Fibroblast of lung (primary cell): Measurements from ENCODE around the gene PRR23E. TPM values are rescaled to one million over a fixed set of nuclear protein-coding genes. Genes with fewer than 3 reads are reported as not detected.

ENCODE experiments used
- DNase-seq, 2 donors: peaks; one replicate each; pipeline versions ENCODE4 v3.0.0 to v3.0.0-alpha.2; 2010; ENCODE audit warnings: low read depth in 2 of 2
- H2AFZ ChIP-seq: 2 replicates; pipeline ENCODE4 v1.5.1; 2012; ENCODE audit warnings: low read length, control low read depth, inconsistent platforms
- H3K27ac ChIP-seq: 2 replicates; pipeline ENCODE4 v1.5.1; 2011; ENCODE audit warnings: low read length, control low read depth; ENCODE audit not compliant: insufficient read depth
- H3K27me3 ChIP-seq: 2 replicates; pipeline ENCODE4 v1.5.1; 2011; ENCODE audit warnings: mild to moderate bottlenecking, low read length; ENCODE audit not compliant: control insufficient read depth, insufficient read depth
- H3K36me3 ChIP-seq: 2 replicates; pipeline ENCODE4 v1.5.1; 2011; ENCODE audit warnings: low read length; ENCODE audit not compliant: control insufficient read depth, insufficient read depth
- H3K4me1 ChIP-seq: 2 replicates; pipeline ENCODE4 v1.5.1; 2011; ENCODE audit warnings: low read length; ENCODE audit not compliant: control insufficient read depth, insufficient read depth; ENCODE audit errors: extremely low read depth
- H3K4me2 ChIP-seq: 2 replicates; pipeline ENCODE4 v1.5.1; 2011; ENCODE audit warnings: low read length, control low read depth; ENCODE audit not compliant: insufficient read depth; ENCODE audit errors: extremely low read depth
- H3K4me3 ChIP-seq, 4 experiments: fragments of 200-600 bp in 1 of 4; sonication (generic) in 1 of 4; replicated peaks in 1 of 4; 2 replicates each; pipeline ENCODE4 v1.5.1; 2011 to 2016; ENCODE audit warnings: low read length in 4 of 4, low read depth in 3 of 4, mild to moderate bottlenecking in 3 of 4, control low read depth in 2 of 4, inconsistent platforms in 1 of 4, mixed read lengths in 1 of 4; ENCODE audit not compliant: insufficient read depth in 1 of 4; ENCODE audit errors: control extremely low read depth in 1 of 4
- H3K79me2 ChIP-seq: 2 replicates; pipeline ENCODE4 v1.5.1; 2012; ENCODE audit warnings: mild to moderate bottlenecking, low read length, inconsistent platforms; ENCODE audit not compliant: control insufficient read depth, insufficient read depth
- H3K9ac ChIP-seq: 2 replicates; pipeline ENCODE4 v1.5.1; 2011; ENCODE audit warnings: mild to moderate bottlenecking, low read length, control low read depth; ENCODE audit not compliant: insufficient read depth
- H3K9me3 ChIP-seq: 2 replicates; pipeline ENCODE4 v1.5.1; 2012; ENCODE audit warnings: low read depth, low read length; ENCODE audit not compliant: control insufficient read depth, insufficient read depth
- H4K20me1 ChIP-seq: 2 replicates; pipeline ENCODE4 v1.5.1; 2011; ENCODE audit warnings: low read length; ENCODE audit not compliant: control insufficient read depth, insufficient read depth; ENCODE audit errors: extremely low read depth
- CTCF ChIP-seq, 2 donors: IDR thresholded peaks in 1 of 2; conservative IDR thresholded peaks in 1 of 2; 1 replicate in 1 of 2; 2 replicates in 1 of 2; pipeline ENCODE4 v1.5.1; 2011 to 2012; ENCODE audit warnings: low read length in 2 of 2, control low read depth in 1 of 2, inconsistent platforms in 1 of 2, low read depth in 1 of 2, mild to moderate bottlenecking in 1 of 2
- EZH2 ChIP-seq: IDR thresholded peaks from 2 replicates; pipeline ENCODE4 v1.5.1; 2012; ENCODE audit warnings: low read length, control low read depth, mild to moderate bottlenecking; ENCODE audit errors: missing control alignments
- polyA plus RNA-seq, 2 donors: library from polyadenylated mRNA; depleted of rRNA in 1 of 2; stranded (reverse) in 1 of 2; unstranded in 1 of 2; fragments of >200 nt; gene quantifications; 2 replicates each; pipeline ENCODE4 v1.2.1, GENCODE V29; 2011 to 2012; ENCODE audit warnings: missing spikeins in 1 of 2
- total RNA-seq: library from RNA; depleted of rRNA; stranded (reverse); fragments of >200 nt; gene quantifications from 2 replicates; pipeline ENCODE4 v1.2.1, GENCODE V29; 2014

The PRR23E gene
- total and polyA plus RNA-seq, 2 donors (not counting 1 experiment from before 2014, with no cell fraction given) = not detected

- Histone ChIP-seq H3K9me3 (no peaks in the 10 kb centered on the region), H3K4me1 (no peaks in the 10 kb centered on the region), H3K9ac (no peak overlapping the region), H3K4me2 (no peak overlapping the region), H2AFZ (no peak overlapping the region), H3K27me3 (no peaks in the 10 kb centered on the region), H3K79me2 (no peaks in the 10 kb centered on the region), H3K27ac (no peak overlapping the region), H4K20me1 (no peaks in the 10 kb centered on the region), H3K4me3 (no peak overlapping the region), H3K36me3 (no peaks in the 10 kb centered on the region)
- no peak for TF ChIP-seq EZH2
- TF ChIP-seq CTCF (conservative IDR thresholded peaks at IDR 0.05 in 1 of 2, IDR thresholded peaks at IDR 0.05 in 1 of 2; ENCODE audit: low read depth in 1 of 2, low read length in 2 of 2) = no peak
- no peak for DNase-seq
Measured at GRCh38 chr3:127222664-127223063, 29.7 kb downstream of the PRR23E start.

- Histone ChIP-seq H3K4me3 (no peak overlapping the region), H3K4me2 (no peak overlapping the region), H3K9me3 (no peaks in the 10 kb centered on the region), H2AFZ (no peak overlapping the region), H3K27ac (no peak overlapping the region), H4K20me1 (no peaks in the 10 kb centered on the region), H3K27me3 (no peaks in the 10 kb centered on the region), H3K36me3 (no peaks in the 10 kb centered on the region), H3K9ac (no peak overlapping the region), H3K4me1 (no peaks in the 10 kb centered on the region), H3K79me2 (no peaks in the 10 kb centered on the region)
- DNase-seq = no peak
- no peak for TF ChIP-seq EZH2
- TF ChIP-seq CTCF (conservative IDR thresholded peaks at IDR 0.05 in 1 of 2, IDR thresholded peaks at IDR 0.05 in 1 of 2; ENCODE audit: low read depth in 1 of 2, low read length in 2 of 2) = no peak
Measured at GRCh38 chr3:127224118-127224517, 31.2 kb downstream of the PRR23E start.

GRCh38 chr3:127226457-127226856 lies 33.5 kb downstream of the PRR23E start:
- DNase-seq = no peak
- Histone ChIP-seq H3K9ac (no peak overlapping the region), H4K20me1 (no peaks in the 10 kb centered on the region), H3K36me3 (no peaks in the 10 kb centered on the region), H3K27me3 (no peaks in the 10 kb centered on the region), H3K79me2 (no peaks in the 10 kb centered on the region), H3K4me3 (no peak overlapping the region), H3K4me1 (no peaks in the 10 kb centered on the region), H3K27ac (no peak overlapping the region), H2AFZ (no peak overlapping the region), H3K4me2 (no peak overlapping the region), H3K9me3 (no peaks in the 10 kb centered on the region)
- TF ChIP-seq EZH2 (no peak), CTCF (conservative IDR thresholded peaks at IDR 0.05 in 1 of 2, IDR thresholded peaks at IDR 0.05 in 1 of 2; ENCODE audit: low read depth in 1 of 2, low read length in 2 of 2) (no peak)
